GM19395 (cell line): Measurements from ENCODE around the gene HSPB3.
"Not testable (repeated sequence)": the region's sequence is repeated elsewhere in the genome, so short reads cannot be mapped to it uniquely, and the experiment has no call there.

ENCODE experiments used
- ATAC-seq: cut with Tn5 transposase; IDR thresholded peaks from one replicate; pipeline ENCODE4 v1.9.1; 2021; ENCODE audit warnings: mild to moderate bottlenecking, moderate library complexity; ENCODE audit not compliant: unreplicated experiment

HSPB3 gene

DNA sequence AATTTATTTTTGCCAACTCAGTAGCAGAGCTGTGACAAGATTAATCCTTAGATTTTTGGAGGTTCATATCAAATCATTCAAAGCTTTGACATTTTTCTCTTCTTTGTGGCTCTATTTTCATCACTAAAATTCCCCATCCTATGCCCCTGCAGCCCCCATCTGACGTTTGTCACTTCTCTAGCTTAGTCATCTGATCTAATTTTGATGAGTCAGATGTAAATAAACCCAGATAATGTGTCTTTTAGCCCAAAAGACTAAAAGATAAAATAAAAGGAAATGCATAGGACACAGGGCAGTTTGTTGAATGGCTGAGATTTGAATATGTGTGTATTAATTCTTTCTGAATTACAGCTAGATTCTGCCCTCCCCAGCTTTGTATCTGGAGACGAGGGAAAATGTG lies 897 bp upstream of the HSPB3 start:
- ATAC-seq: no peak

DNA sequence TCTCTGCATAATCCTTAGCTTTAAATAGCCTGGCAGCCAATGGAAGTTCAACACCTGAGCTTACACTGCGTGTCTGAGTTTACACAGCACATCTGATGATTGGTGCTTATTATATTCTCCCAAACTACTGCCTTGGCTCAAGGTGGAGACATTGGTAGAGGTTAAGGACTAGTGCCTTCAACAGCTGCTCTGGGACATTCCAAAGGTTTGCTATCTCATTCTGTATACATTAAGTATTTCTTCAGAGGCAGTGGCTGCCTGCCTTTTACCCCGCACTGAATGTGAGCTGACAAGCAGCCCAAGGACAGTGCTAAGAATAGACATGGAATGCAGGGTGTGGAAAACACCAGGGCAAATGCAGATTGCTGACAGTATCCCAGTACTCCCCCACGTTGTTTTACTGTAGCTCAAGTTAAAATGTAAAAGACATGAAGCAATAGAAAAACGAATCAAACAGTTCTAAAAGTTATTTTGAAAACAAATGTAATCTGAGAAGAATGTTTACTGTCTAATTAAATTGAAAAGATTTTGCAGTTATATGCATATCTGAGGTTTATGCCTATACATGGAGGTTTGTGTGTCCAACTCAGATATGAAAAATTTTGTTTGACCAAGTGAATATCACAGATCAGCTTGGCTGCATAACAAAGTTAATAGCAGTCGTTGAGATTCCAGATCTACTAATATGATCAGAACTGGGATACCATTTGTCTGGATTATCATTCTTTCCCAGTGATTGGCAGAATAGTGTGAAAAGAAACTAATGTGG lies 1.8 kb downstream of the HSPB3 start:
- no peak for ATAC-seq

DNA sequence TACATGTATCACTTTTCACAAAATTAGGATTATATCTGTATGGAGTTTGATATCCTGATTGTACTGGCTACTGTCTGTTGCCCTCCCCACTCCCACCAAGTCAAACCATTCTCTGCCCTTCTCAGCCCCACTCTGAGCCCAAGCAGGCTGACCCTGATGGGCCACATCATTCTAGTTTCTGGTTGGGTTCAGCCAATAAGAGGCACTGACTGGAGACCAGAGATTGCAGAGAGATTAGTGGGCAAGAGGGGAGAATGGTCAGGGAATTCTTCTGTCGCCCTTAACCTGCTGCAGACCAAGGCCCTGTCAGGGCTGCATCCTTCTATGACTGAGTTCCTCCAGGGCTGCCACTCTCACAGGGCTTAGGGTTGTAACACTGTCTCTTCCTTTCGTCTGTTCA lies 2.7 kb downstream of the HSPB3 start:
- no peak for ATAC-seq

DNA sequence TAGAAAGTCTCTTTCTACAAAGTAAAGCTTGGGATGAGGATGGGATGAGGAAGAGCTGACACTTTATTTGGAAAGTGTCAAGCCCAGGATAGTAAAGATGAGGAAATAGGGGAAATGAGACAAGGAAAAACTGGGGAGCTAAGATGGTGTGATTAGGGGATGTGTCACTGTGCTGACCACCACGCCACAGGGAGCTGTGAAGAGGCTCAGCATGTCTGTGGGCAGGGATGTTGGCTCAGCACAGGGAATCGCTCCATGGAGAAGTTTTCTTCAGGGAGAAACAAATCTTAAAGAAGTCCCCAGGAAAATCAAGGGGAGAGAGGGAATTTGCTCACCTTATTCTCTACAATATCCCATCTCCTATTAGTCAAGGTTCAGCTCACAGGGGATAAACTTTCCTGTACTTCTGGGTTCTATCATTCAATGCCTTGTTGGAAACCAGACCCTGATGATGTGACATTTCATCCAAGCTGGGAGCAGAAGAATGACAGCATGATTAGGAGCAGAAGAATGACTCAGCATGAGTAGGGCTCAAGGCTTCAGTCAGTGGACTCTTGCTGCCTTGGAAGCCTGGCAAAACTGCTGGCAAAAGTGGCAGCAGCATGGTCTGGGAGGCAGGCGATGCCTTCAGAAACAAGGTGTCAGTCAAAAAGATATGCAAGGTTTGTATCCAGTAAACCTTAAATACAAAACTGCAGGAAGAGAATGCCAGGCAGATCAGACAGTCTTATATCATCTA lies 4.9 kb downstream of the HSPB3 start:
- ATAC-seq: no peak

DNA sequence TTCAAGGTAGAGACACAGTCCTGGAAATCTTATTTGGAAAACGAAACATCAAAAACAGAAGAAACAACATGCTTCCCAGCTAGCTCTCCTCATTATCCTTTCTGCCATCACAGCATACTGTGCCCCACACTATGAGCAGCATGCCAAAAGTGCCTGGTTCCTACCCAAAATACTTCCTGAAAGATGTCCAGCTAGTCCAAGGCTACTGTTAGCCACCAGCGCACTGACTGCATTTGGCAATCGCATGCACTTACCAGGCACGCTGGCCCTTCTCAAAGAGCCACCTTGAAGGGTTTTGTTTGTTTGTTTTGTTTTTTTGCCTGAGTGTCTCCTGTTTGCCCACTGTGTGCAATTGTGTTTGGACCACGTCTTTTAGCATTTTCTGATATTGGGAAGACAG lies 6.8 kb downstream of the HSPB3 start:
- no peak for ATAC-seq

DNA sequence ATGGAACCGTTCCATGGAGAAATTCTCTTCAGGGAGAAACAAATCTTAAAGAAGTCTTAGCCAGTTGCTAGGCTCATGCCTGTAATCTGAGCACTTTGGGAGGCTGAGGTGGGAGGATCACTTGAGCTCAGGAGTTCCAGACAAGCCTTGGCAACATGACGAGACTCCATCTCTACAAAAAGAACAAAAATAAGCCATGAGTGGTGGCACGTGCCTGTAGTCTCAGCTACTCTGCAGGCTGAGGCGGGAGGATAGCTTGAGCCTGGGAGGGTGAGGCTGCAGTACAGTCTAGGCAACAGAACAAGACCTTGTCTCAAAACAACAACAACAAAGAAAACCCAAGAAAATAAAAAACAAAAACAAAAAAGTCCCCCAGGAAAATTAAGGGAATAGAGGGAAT lies 8.2 kb downstream of the HSPB3 start:
- no peak for ATAC-seq

DNA sequence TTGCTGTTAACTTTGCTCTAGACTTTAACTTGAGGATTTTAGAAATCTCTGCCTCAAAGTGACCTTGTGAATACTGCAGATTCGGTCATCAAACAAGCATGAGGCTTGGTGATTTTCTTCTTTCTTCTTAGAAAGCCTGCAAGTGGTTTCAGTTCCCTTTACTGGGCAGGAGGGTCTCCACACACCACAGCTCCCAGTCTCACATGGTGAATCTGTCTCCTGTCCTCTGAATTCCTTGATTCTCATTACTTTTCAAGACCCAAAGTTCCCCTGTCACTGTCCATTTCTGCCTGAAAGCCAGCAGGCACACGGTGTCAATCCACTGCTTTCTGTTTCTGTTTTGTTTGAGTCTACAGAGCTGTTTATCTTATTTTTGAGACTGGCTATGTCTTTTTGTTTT lies 14.1 kb downstream of the HSPB3 start:
- ATAC-seq: peak; percentile 97

DNA sequence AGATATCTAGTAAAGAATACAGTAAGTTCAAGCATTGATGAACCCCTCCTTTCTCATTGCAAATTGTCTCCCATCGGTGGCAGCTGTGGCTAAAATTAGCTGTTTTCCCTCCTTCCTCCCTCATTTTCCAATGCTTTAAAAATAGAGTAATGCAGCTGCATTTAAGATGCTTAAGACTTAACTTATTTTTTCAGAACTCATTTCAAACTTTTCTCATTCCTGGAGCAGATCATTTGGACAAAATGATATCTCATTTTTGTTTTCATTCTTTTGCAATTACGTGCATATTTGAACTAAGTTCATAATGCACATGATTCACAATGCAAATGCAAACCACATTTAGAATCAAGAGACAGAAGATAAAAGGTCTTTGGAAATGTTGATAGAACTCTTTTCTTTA lies 14.6 kb downstream of the HSPB3 start:
- no peak for ATAC-seq

DNA sequence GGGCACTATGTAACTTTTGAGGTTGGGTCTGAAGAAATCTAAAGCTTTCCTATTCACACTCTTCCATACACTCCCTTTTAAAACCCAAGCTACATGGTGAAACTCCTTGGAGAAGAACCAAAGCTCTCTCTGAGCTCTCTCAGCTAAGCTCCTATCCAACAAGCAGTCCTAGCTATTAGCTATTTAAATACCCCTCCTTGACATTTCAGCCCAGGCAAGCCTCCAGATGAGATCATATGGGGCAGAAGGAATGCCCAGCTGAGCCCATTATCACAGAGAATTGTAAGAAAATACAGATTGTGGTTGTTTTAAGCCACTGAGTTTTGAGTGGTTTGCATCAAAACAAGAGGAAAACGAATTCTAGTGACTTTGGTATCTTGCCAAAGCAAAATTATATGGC lies 15.2 kb downstream of the HSPB3 start:
- no peak for ATAC-seq

DNA sequence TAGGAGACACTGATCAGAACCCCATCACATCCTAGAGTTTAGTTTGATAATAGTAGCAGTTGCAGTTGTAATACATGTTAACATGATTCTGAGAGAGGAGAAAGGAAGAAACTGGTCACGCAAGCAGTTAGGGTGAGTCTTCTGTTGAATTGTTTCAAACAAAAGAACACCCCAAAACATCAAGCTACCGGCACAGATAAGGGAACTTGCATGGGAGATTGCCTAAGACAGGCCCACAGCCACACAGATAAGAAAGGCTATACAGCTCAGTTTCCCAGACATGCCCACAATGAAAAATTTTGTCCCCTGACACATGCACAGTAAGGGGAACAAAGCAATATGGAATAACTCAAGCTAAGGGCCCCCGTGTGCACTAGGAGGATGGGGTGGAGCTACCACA lies 15.9 kb downstream of the HSPB3 start:
- ATAC-seq: no peak

DNA sequence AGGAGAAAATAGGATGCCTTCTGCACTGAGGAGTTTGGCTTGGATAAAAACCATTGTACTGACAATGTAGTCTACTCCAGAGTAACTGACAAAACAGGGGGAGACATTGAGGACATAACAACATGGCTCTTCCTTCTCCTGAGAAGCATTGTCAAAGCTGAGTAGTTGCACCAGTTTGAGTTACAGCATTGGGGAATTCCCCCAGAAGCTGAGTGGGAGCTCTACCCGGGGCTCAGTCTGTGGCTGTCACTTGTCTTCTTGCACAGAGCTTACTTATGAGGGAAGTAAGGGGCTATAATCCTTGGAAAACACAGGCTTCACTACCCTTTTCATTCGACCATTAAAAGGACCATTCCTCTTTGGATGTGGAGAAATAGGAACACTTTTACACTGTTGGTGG lies 21.2 kb downstream of the HSPB3 start:
- no peak for ATAC-seq

DNA sequence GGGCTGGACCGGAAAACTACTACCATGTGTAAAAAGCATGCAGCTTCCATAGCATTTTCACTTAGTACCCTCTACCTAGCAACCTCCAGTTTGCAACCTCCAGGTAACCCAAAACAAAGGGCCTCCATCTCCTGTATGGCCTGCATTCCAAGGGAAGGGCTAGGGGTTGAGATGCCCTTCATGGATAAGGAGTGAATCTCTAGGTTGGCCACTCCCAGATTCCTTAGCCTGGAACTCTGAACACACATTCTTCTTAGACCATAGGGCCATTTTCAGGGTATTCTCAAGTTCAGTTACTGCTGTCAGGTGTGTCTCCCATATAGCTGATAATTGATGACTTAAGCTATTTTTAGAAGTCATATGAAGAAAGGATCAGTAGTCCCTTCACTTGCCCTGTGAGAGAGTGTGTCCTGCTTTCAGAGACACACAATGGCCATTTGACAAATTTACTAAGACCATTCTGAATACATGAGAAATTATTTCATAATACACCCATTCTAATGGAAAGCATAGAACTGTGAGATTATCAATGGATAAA lies 22.5 kb downstream of the HSPB3 start:
- no peak for ATAC-seq

DNA sequence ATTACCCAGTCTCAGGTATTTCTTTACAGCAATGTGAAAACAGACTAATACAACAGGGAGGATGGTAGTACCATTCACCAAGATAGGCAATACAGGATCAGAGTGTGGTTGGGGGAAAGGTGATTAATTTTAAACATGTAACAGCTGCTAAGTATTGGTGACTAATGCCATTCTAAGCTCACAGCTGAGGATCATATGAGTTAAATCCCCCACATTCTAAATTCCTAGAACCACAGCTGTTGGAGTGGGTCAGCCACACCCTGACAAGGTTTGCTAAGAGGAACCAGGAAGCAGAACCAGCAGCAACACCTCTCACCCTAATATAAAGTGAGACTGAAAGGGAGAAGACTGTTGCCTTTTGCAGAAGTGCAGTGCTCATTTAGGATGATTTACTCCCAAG lies 24.8 kb downstream of the HSPB3 start:
- ATAC-seq: no peak

DNA sequence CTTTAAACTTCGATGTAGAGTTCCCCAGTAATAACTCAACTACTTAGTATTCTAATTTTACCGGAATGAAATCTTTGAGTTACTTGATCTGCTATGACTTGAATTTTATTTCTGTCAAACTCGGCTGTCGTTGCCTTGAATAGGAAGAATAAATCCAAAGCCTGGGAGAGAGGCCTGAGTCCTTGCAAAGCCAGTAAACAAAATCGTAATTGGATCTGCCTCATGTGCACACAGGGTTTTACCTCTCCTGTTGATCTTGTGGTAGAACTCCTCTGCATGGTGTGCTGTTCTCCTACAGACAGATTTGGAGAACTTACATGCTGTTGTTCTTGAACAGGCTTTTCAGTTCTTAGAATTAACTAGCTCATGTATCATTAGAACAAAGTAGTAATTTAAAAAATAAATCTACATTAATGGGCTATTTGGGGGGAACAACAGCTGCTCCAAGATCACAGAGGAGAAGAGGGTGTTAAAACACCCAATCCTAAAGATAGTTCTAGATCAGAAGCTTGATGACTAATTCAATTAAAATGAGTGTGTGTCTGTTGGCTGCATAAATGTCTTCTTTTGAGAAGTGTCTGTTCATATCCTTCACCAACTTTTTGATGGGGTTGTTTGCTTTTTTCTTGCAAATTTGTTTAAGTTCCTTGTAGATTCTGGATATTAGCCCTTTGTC lies 28.9 kb downstream of the HSPB3 start:
- no peak for ATAC-seq

DNA sequence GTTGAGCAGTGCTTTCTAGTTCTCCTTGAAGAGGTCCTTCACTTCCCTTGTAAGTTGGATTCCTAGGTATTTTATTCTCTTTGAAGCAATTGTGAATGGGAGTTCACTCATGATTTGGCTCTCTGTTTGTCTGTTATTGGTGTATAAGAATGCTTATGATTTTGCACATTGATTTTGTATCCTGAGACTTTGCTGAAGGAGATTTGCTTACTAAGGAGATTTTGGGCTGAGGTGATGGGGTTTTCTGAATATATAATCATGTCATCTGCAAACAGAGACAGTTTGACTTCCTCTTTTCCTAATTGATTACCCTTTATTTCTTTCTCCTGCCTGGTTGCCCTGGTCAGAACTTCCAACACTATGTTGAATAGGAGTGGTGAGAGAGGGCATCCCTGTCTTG lies 30.2 kb downstream of the HSPB3 start:
- ATAC-seq: not testable (repeated sequence)

DNA sequence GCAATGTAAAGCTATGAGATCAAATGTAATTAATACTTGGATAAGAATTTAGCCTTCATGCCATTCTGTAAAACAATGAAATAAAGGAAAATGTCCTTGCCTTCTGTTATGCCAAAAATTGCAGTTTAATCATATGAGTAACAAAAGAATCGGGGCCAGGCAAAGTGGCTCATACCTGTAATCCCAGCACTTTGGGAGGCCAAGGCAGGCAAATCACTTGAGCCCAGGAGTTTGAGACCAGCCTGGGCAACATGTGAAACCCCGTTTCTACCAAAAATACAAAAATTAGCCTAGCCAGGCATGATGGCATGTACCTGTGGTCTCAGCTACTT lies 34.1 kb downstream of the HSPB3 start:
- not testable (repeated sequence) for ATAC-seq

DNA sequence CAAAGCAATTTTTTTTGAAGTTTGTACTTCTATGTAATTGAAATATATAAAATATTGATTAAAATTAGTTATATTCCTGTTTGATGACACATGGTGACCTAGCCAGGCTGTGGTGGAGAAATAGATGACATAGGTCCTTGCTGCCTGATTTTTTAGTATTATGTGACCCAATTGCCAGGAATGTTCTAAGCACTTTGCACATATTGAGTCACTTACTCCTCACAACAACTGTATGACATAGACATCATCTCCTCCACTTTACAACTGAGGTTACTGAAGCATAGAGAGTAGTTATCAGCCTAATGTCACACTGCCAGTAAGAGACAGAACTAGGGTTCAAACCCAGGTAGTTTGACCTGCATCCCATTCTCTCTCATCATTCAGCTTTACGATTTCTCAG lies 35.8 kb downstream of the HSPB3 start:
- no peak for ATAC-seq

DNA sequence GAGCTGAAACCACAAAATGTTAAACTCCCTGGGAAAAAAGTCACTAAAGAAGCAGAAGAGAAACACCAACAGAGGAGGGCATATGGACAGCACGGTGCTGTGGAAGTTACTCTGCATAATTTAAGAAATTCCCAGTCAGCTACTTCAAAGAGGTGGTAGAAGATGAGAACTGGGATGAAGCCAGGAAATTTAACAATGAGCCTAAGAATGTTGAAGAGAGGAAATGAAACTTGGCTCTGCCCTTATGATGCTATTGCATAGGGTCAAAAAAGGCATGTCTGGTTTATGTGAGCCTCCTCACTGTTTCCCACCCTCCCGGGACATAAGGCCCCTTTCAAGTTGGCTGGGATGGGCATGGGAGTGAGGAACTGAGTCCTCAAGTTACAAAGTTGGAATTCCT lies 36.7 kb downstream of the HSPB3 start:
- ATAC-seq: no peak

DNA sequence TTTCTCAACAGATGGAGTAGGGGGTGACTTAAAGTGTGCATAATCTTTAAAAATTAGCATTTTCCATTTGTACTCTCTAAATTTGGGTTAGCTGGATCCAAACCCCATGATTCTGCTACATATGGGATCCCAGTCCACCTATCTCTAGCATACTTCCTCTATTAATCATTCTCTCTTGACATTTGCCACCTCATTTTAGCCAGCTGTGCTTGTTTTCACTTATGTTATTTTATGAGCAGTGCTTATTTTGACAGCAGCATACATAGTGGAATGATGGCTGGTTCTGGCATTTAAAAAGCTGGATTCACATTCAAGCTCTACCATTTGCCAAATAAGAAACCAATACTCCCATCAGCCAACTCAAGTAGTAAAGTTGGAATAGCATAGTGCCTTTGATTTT lies 39.5 kb downstream of the HSPB3 start:
- no peak for ATAC-seq
